ENCODE results near the gene ATP2B3.

ATP2B3 gene

GRCh38 chrX:153482376-153483015 is 34.9 kb upstream of the ATP2B3 start:
- no peak overlapping the region for H2AFZ ChIP-seq (ENCODE audit: low read length)
- no peak overlapping the region for H3K9ac ChIP-seq (ENCODE audit: low read length)
- H3K36me3 ChIP-seq (replicated peaks; ENCODE audit: insufficient read depth, low read length): no peaks in the 10 kb centered on the region
- no peak overlapping the region for H3K27ac ChIP-seq (ENCODE audit: low read length)
- no peaks in the 10 kb centered on the region for H3F3A ChIP-seq (ENCODE audit: insufficient read depth, low read length)
- DNase-seq: no peak
- H3K9me2 ChIP-seq (replicated peaks; ENCODE audit: insufficient read depth, low read length): no peaks in the 10 kb centered on the region
- no peak overlapping the region for H3K4me2 ChIP-seq (ENCODE audit: low read depth, low read length)
- H4K20me1 ChIP-seq (ENCODE audit: insufficient read depth, low read length): no peaks in the 10 kb centered on the region
- H3K4me1 ChIP-seq (ENCODE audit: low read length): no peaks in the 10 kb centered on the region
- peaks cover 53% of the 10 kb centered on the region for H3K27me3 ChIP-seq (replicated peaks; ENCODE audit: insufficient read depth, low read length)
- no peaks in the 10 kb centered on the region for H3K79me2 ChIP-seq (ENCODE audit: low read length)
- H3K4me3 ChIP-seq (ENCODE audit: low read length): no peak overlapping the region
- H3K9me3 ChIP-seq (replicated peaks; ENCODE audit: insufficient read depth, low read length): no peaks in the 10 kb centered on the region
- TF ChIP-seq EZH2phosphoT487 (IDR thresholded peaks at IDR 0.05; ENCODE audit: low read length) (no peak), EZH2 (optimal IDR thresholded peaks at IDR 0.05; ENCODE audit: low read depth, low read length) (no peak), CTCF (IDR thresholded peaks at IDR 0.05; ENCODE audit: low read length) (no peak)

GRCh38 chrX:153485396-153486080 is 31.9 kb upstream of the ATP2B3 start:
- H2AFZ ChIP-seq (ENCODE audit: low read length): no peak overlapping the region
- H3K4me2 ChIP-seq (ENCODE audit: low read depth, low read length): no peak overlapping the region
- no peak for TF ChIP-seq EZH2phosphoT487 (IDR thresholded peaks at IDR 0.05; ENCODE audit: low read length)
- TF ChIP-seq CTCF (IDR thresholded peaks at IDR 0.05; ENCODE audit: low read length): no peak
- no peak for TF ChIP-seq EZH2 (optimal IDR thresholded peaks at IDR 0.05; ENCODE audit: low read depth, low read length)
- no peak overlapping the region for H3K9ac ChIP-seq (ENCODE audit: low read length)
- H3K4me3 ChIP-seq (ENCODE audit: low read length): no peak overlapping the region
- DNase-seq: no peak
- peaks cover 60% of the 10 kb centered on the region for H3K27me3 ChIP-seq (replicated peaks; ENCODE audit: insufficient read depth, low read length)
- H3F3A ChIP-seq (ENCODE audit: insufficient read depth, low read length): no peaks in the 10 kb centered on the region
- no peaks in the 10 kb centered on the region for H3K36me3 ChIP-seq (replicated peaks; ENCODE audit: insufficient read depth, low read length)
- no peaks in the 10 kb centered on the region for H3K9me3 ChIP-seq (replicated peaks; ENCODE audit: insufficient read depth, low read length)
- no peaks in the 10 kb centered on the region for H4K20me1 ChIP-seq (ENCODE audit: insufficient read depth, low read length)
- H3K27ac ChIP-seq (ENCODE audit: low read length): no peak overlapping the region
- no peaks in the 10 kb centered on the region for H3K9me2 ChIP-seq (replicated peaks; ENCODE audit: insufficient read depth, low read length)
- H3K4me1 ChIP-seq (ENCODE audit: low read length): no peaks in the 10 kb centered on the region
- H3K79me2 ChIP-seq (ENCODE audit: low read length): no peaks in the 10 kb centered on the region

- Histone ChIP-seq H3K9me2 (replicated peaks; ENCODE audit: insufficient read depth, low read length) (no peaks in the 10 kb centered on the region), H3K27me3 (replicated peaks; ENCODE audit: insufficient read depth, low read length) (peaks cover 66% of the 10 kb centered on the region), H3K4me1 (ENCODE audit: low read length) (no peaks in the 10 kb centered on the region), H3F3A (ENCODE audit: insufficient read depth, low read length) (no peaks in the 10 kb centered on the region), H3K9ac (ENCODE audit: low read length) (no peak overlapping the region), H2AFZ (ENCODE audit: low read length) (no peak overlapping the region), H3K9me3 (replicated peaks; ENCODE audit: insufficient read depth, low read length) (no peaks in the 10 kb centered on the region), H3K4me3 (ENCODE audit: low read length) (no peak overlapping the region), H3K79me2 (ENCODE audit: low read length) (no peaks in the 10 kb centered on the region), H3K36me3 (replicated peaks; ENCODE audit: insufficient read depth, low read length) (no peaks in the 10 kb centered on the region), H3K4me2 (ENCODE audit: low read depth, low read length) (no peak overlapping the region), H3K27ac (ENCODE audit: low read length) (no peak overlapping the region), H4K20me1 (ENCODE audit: insufficient read depth, low read length) (no peaks in the 10 kb centered on the region)
- no peak for DNase-seq
- TF ChIP-seq EZH2phosphoT487 (IDR thresholded peaks at IDR 0.05; ENCODE audit: low read length): no peak
- TF ChIP-seq EZH2 (optimal IDR thresholded peaks at IDR 0.05; ENCODE audit: low read depth, low read length): no peak
- no peak for TF ChIP-seq CTCF (IDR thresholded peaks at IDR 0.05; ENCODE audit: low read length)
Measured at GRCh38 chrX:153486171-153486570, 31.3 kb upstream of the ATP2B3 start.
